Vagina (tissue), 2 donors: ENCODE data around the gene SLC17A4. TPM values are rescaled to one million over a fixed set of nuclear protein-coding genes. Genes with fewer than 3 reads are reported as not detected.

Source experiments
- DNase-seq, 2 donors: peaks; one replicate each; pipeline ENCODE4 v3.0.0-alpha.2; 2017; ENCODE audit errors: extremely low spot score in 2 of 2
- H3K27ac ChIP-seq: fragments of 200-600 bp; sonication (generic); one replicate; pipeline ENCODE4 v1.5.1; 2019
- H3K27me3 ChIP-seq: fragments of 200-600 bp; sonication (generic); one replicate; pipeline ENCODE4 v1.5.1; 2019
- H3K36me3 ChIP-seq, 2 donors: fragments of 200-600 bp; sonication (generic); one replicate each; pipeline ENCODE4 v1.5.1; 2017 to 2019
- H3K4me1 ChIP-seq: fragments of 200-600 bp; sonication (generic); one replicate; pipeline ENCODE4 v1.5.1; 2019
- H3K4me3 ChIP-seq, 2 donors: fragments of 200-600 bp; sonication (generic); 1 replicate in 1 of 2; 2 replicates in 1 of 2; pipeline ENCODE4 v1.5.1; 2016 to 2019
- H3K9me3 ChIP-seq: fragments of 200-600 bp; sonication (generic); one replicate; pipeline ENCODE4 v1.5.1; 2019
- CTCF ChIP-seq, 3 experiments: fragments of 450-650 bp in 2 of 3; fragments of 200-600 bp in 1 of 3; sonication (generic) in 1 of 3; IDR thresholded peaks; one replicate each; pipeline ENCODE4 v1.5.1; 2017 to 2019; ENCODE audit warnings: antibody characterized with exemption in 3 of 3, mild to moderate bottlenecking in 2 of 3, moderate library complexity in 2 of 3
- POLR2A ChIP-seq, 2 donors: fragments of 450-650 bp; IDR thresholded peaks; one replicate each; pipeline ENCODE4 v1.6.1; 2017; ENCODE audit warnings: antibody characterized with exemption in 2 of 2, mild to moderate bottlenecking in 2 of 2, moderate library complexity in 2 of 2
- POLR2AphosphoS5 ChIP-seq, 2 donors: sonication (generic); formaldehyde crosslinking; IDR thresholded peaks; one replicate each; pipeline ENCODE4 v1.9.0; 2017; ENCODE audit warnings: antibody characterized with exemption in 2 of 2, mild to moderate bottlenecking in 2 of 2, low read depth in 1 of 2; ENCODE audit not compliant: insufficient read depth in 1 of 2
- intact Hi-C: fragments of 100-400 bp; cut with DNase I; formaldehyde crosslinking; loops from one replicate; pipeline ENCODE4 v1.15.1; 2023
- total RNA-seq: library from RNA; depleted of rRNA; stranded (reverse); fragments of >200 nt; gene quantifications from one replicate; pipeline ENCODE4 v1.2.3, GENCODE V29; 2016

The SLC17A4 gene
- total RNA-seq, 1 donor from 2014 or later, result not detected

GRCh38 chr6:25794784-25795183 is 40.2 kb downstream of the SLC17A4 start:
- Histone ChIP-seq H3K27ac (no peak overlapping the region), H3K4me1 (no peaks in the 10 kb centered on the region), H3K36me3 (no peaks in the 10 kb centered on the region), H3K27me3 (no peaks in the 10 kb centered on the region), H3K9me3 (no peaks in the 10 kb centered on the region), H3K4me3 (no peak overlapping the region)
- DNase-seq, result no peak
- intact Hi-C loops, result no loop called here
- TF ChIP-seq CTCF (IDR thresholded peaks at IDR 0.05) (no peak), POLR2A (IDR thresholded peaks at IDR 0.05) (no peak), POLR2AphosphoS5 (IDR thresholded peaks at IDR 0.05; ENCODE audit: insufficient read depth in 1 of 2, low read depth in 1 of 2) (no peak)

- intact Hi-C loops, result no loop called here
- TF ChIP-seq CTCF (IDR thresholded peaks at IDR 0.05) (no peak), POLR2AphosphoS5 (IDR thresholded peaks at IDR 0.05; ENCODE audit: insufficient read depth in 1 of 2, low read depth in 1 of 2) (no peak), POLR2A (IDR thresholded peaks at IDR 0.05) (no peak)
- Histone ChIP-seq H3K36me3 (no peaks in the 10 kb centered on the region), H3K4me3 (no peak overlapping the region), H3K27ac (no peak overlapping the region), H3K4me1 (no peaks in the 10 kb centered on the region), H3K9me3 (no peaks in the 10 kb centered on the region), H3K27me3 (no peaks in the 10 kb centered on the region)
- no peak for DNase-seq
Observed at GRCh38 chr6:25801436-25801835, 46.9 kb downstream of the SLC17A4 start.

- no peak overlapping the region for H3K27ac ChIP-seq
- TF ChIP-seq POLR2AphosphoS5 (IDR thresholded peaks at IDR 0.05; ENCODE audit: insufficient read depth in 1 of 2, low read depth in 1 of 2), result no peak
- no peak for TF ChIP-seq POLR2A (IDR thresholded peaks at IDR 0.05)
- no peak for TF ChIP-seq CTCF (IDR thresholded peaks at IDR 0.05)
- H3K36me3 ChIP-seq, result no peaks in the 10 kb centered on the region
- H3K4me3 ChIP-seq, result no peak overlapping the region
- H3K9me3 ChIP-seq, result no peaks in the 10 kb centered on the region
- no peak for DNase-seq
- no peaks in the 10 kb centered on the region for H3K27me3 ChIP-seq
- no peaks in the 10 kb centered on the region for H3K4me1 ChIP-seq
- intact Hi-C loops, result no loop called here
Observed at GRCh38 chr6:25804804-25805203, 50.3 kb downstream of the SLC17A4 start.

GRCh38 chr6:25815194-25815593 is 60.7 kb downstream of the SLC17A4 start:
- H3K36me3 ChIP-seq, result no peaks in the 10 kb centered on the region
- no peaks in the 10 kb centered on the region for H3K9me3 ChIP-seq
- TF ChIP-seq POLR2A (IDR thresholded peaks at IDR 0.05) (no peak), CTCF (IDR thresholded peaks at IDR 0.05) (no peak), POLR2AphosphoS5 (IDR thresholded peaks at IDR 0.05; ENCODE audit: insufficient read depth in 1 of 2, low read depth in 1 of 2) (no peak)
- H3K4me1 ChIP-seq, result no peaks in the 10 kb centered on the region
- H3K27ac ChIP-seq, result no peak overlapping the region
- no peak overlapping the region for H3K4me3 ChIP-seq
- no peak for DNase-seq
- intact Hi-C loops, result no loop called here
- H3K27me3 ChIP-seq, result no peaks in the 10 kb centered on the region

- intact Hi-C loops, result no loop called here
- H3K9me3 ChIP-seq, result no peaks in the 10 kb centered on the region
- H3K4me3 ChIP-seq, result no peak overlapping the region
- no peak overlapping the region for H3K27ac ChIP-seq
- H3K4me1 ChIP-seq, result no peaks in the 10 kb centered on the region
- DNase-seq, result no peak
- H3K36me3 ChIP-seq, result no peaks in the 10 kb centered on the region
- TF ChIP-seq POLR2A (IDR thresholded peaks at IDR 0.05), result no peak
- no peak for TF ChIP-seq CTCF (IDR thresholded peaks at IDR 0.05)
- TF ChIP-seq POLR2AphosphoS5 (IDR thresholded peaks at IDR 0.05; ENCODE audit: insufficient read depth in 1 of 2, low read depth in 1 of 2), result no peak
- no peaks in the 10 kb centered on the region for H3K27me3 ChIP-seq
Observed at GRCh38 chr6:25816252-25816651, 61.7 kb downstream of the SLC17A4 start.
